A673 (cell line): ENCODE results near the gene HS3ST3B1.

Source experiments
- EZH2 ChIP-seq: fragments of 200-600 bp; sonication (generic); IDR thresholded peaks from 2 replicates; pipeline ENCODE4 v1.6.1; 2017; ENCODE audit warnings: borderline replicate concordance, low read depth, mild to moderate bottlenecking, mixed read lengths, antibody characterized with exemption, low read length; ENCODE audit not compliant: poor library complexity, severe bottlenecking
- TF ChIP-seq, protein P1 (sequence below): fragments of 300-800, 200-600 bp; sonication (generic); conservative IDR thresholded peaks from 2 replicates; pipeline ENCODE4 v1.5.1; 2017; ENCODE audit warnings: low read depth, mild to moderate bottlenecking, antibody characterized with exemption, low read length, moderate library complexity, mixed read lengths

DNA sequence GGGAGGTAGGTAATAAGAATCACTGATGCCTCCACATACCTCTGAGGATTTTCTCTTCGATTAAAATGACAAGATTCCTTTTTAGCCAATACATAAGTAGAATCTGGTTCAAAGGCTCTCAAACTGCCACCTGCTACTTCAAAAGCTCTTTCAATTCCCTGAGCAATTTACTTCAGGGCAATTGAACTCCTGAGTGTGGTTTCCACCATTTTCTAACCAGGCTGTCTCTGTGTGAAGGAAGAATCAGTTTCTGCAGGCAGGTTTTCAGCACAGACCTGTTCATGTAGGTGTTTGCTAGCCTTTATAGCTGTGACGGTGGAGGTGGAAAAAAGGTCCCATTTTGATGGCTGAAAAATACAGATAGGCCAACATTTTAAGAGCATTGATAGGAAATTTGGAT, 18.2 kb upstream of the HS3ST3B1 start:
- TF ChIP-seq, protein P1, sequence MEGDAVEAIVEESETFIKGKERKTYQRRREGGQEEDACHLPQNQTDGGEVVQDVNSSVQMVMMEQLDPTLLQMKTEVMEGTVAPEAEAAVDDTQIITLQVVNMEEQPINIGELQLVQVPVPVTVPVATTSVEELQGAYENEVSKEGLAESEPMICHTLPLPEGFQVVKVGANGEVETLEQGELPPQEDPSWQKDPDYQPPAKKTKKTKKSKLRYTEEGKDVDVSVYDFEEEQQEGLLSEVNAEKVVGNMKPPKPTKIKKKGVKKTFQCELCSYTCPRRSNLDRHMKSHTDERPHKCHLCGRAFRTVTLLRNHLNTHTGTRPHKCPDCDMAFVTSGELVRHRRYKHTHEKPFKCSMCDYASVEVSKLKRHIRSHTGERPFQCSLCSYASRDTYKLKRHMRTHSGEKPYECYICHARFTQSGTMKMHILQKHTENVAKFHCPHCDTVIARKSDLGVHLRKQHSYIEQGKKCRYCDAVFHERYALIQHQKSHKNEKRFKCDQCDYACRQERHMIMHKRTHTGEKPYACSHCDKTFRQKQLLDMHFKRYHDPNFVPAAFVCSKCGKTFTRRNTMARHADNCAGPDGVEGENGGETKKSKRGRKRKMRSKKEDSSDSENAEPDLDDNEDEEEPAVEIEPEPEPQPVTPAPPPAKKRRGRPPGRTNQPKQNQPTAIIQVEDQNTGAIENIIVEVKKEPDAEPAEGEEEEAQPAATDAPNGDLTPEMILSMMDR: no peak
- TF ChIP-seq EZH2: no peak
